Activated gamma-delta T cell treated with anti-CD3 and anti-CD28 coated beads, Interleukin-2, amount 50 U/mL, for 16 hours (primary cell): ENCODE measurements around the gene CMSS1.

Source experiments
- DNase-seq: peaks from one replicate; pipeline ENCODE4 v3.0.0-alpha.2; 2020; ENCODE audit warnings: low read depth

CMSS1 gene

GRCh38 chr3:100057716-100058575 is 240.3 kb downstream of the CMSS1 start:
- DNase-seq: no peak

GRCh38 chr3:100059472-100059871 is 241.8 kb downstream of the CMSS1 start:
- no peak for DNase-seq

GRCh38 chr3:100060685-100061484 is 243.2 kb downstream of the CMSS1 start:
- DNase-seq: no peak

- DNase-seq: no peak
These were observed 245.0 kb downstream of the CMSS1 start for GRCh38 chr3:100062665-100063064.

GRCh38 chr3:100063929-100064461 is 246.3 kb downstream of the CMSS1 start:
- DNase-seq: no peak

- DNase-seq: no peak
These were observed 249.9 kb downstream of the CMSS1 start for GRCh38 chr3:100067589-100067988.

GRCh38 chr3:100068826-100069225 is 251.2 kb downstream of the CMSS1 start:
- peak; percentile 67 for DNase-seq

- DNase-seq: no peak
These were observed 251.8 kb downstream of the CMSS1 start for GRCh38 chr3:100069472-100069871.

GRCh38 chr3:100072326-100073048 is 254.8 kb downstream of the CMSS1 start:
- no peak for DNase-seq

GRCh38 chr3:100073049-100073713 is 255.5 kb downstream of the CMSS1 start:
- DNase-seq: no peak

GRCh38 chr3:100073714-100074307 is 256.1 kb downstream of the CMSS1 start:
- DNase-seq: no peak

GRCh38 chr3:100075196-100075595 is 257.5 kb downstream of the CMSS1 start:
- DNase-seq: no peak

GRCh38 chr3:100075851-100076730 is 258.4 kb downstream of the CMSS1 start:
- no peak for DNase-seq

- no peak for DNase-seq
These were observed 259.3 kb downstream of the CMSS1 start for GRCh38 chr3:100076731-100077529.

GRCh38 chr3:100079328-100079727 is 261.7 kb downstream of the CMSS1 start:
- no peak for DNase-seq

- no peak for DNase-seq
These were observed 262.9 kb downstream of the CMSS1 start for GRCh38 chr3:100080573-100080972.

GRCh38 chr3:100081311-100081710 is 263.6 kb downstream of the CMSS1 start:
- no peak for DNase-seq

GRCh38 chr3:100081986-100082692 is 264.5 kb downstream of the CMSS1 start:
- DNase-seq: no peak

- DNase-seq: no peak
These were observed 265.1 kb downstream of the CMSS1 start for GRCh38 chr3:100082714-100083113.
